ENCODE measurements around the gene NTRK3. TPM values are rescaled to one million over a fixed set of nuclear protein-coding genes. Genes with fewer than 3 reads are reported as not detected.

The NTRK3 gene
- total and polyA plus RNA-seq, 3 donors from 2014 or later, result 10.7 to 40.6 (median 24.6) TPM

DNA sequence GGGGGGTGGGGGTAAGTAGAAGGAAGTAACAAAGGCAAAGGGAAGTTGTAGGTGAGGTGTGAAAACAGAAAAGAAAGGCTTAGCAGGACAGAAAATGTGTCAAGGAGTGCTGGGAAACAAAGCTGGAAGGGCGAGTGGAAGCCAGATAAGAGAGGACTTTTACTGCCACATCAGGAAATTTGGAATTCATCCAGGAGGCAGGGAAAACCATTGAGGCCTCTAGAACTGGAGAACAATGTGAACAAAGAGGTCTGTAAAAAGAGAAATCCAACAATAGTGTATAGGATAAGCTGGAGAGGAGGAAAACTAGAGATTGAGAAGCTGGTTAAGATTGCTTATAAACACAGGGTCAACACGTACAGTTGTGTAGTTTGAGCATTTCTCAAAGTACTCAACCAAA lies 116.6 kb downstream of the NTRK3 start:
- H3K36me3 ChIP-seq (ENCODE audit: low read depth, missing control alignments), result no peaks in the 10 kb centered on the region
- intact Hi-C loops (cut with DNase I; ENCODE audit: low total_unique reads), result no loop called here
- 65 to 66% methylated on average over 2 of the region's 2 CpGs for WGBS, 2 donors
- no peaks in the 10 kb centered on the region for H3K27me3 ChIP-seq
- no peak overlapping the region for H3K27ac ChIP-seq
- TF ChIP-seq POLR2A (IDR thresholded peaks at IDR 0.05), result no peak
- TF ChIP-seq, protein P1, sequence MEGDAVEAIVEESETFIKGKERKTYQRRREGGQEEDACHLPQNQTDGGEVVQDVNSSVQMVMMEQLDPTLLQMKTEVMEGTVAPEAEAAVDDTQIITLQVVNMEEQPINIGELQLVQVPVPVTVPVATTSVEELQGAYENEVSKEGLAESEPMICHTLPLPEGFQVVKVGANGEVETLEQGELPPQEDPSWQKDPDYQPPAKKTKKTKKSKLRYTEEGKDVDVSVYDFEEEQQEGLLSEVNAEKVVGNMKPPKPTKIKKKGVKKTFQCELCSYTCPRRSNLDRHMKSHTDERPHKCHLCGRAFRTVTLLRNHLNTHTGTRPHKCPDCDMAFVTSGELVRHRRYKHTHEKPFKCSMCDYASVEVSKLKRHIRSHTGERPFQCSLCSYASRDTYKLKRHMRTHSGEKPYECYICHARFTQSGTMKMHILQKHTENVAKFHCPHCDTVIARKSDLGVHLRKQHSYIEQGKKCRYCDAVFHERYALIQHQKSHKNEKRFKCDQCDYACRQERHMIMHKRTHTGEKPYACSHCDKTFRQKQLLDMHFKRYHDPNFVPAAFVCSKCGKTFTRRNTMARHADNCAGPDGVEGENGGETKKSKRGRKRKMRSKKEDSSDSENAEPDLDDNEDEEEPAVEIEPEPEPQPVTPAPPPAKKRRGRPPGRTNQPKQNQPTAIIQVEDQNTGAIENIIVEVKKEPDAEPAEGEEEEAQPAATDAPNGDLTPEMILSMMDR (IDR thresholded peaks at IDR 0.05), result no peak
- H3K4me1 ChIP-seq, result no peaks in the 10 kb centered on the region
- no peaks in the 10 kb centered on the region for H3K9me3 ChIP-seq
- H3K4me3 ChIP-seq, result no peak overlapping the region
- DNase-seq, result no peak

DNA sequence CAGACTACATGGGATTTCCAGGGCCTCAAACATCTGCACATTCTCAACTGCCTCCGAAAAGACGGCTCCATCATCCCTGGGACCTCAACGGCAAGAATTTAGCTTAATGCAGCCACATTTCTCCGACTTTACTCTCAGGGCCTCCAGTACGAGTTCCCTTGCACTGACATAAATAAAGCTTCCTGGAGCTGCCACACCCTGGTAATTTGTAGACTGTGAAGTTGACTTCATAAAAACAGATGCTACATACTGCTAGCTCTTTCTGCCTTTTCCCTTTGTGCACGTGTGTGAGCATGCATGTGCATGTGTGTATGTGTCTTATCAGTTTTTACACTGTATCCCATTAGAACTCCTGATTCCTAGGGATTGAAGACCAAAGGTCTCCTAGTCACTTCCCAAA lies 122.7 kb downstream of the NTRK3 start:
- TF ChIP-seq POLR2A (IDR thresholded peaks at IDR 0.05), result no peak
- TF ChIP-seq, protein P1 (IDR thresholded peaks at IDR 0.05), result no peak
- Histone ChIP-seq H3K27me3 (no peaks in the 10 kb centered on the region), H3K27ac (no peak overlapping the region), H3K9me3 (no peaks in the 10 kb centered on the region), H3K36me3 (ENCODE audit: low read depth, missing control alignments) (no peaks in the 10 kb centered on the region), H3K4me3 (no peak overlapping the region), H3K4me1 (no peaks in the 10 kb centered on the region)
- 85 to 87% methylated on average over 6 of the region's 6 CpGs for WGBS, 2 donors
- no peak for DNase-seq
- intact Hi-C loops (cut with DNase I; ENCODE audit: low total_unique reads), result no loop called here

DNA sequence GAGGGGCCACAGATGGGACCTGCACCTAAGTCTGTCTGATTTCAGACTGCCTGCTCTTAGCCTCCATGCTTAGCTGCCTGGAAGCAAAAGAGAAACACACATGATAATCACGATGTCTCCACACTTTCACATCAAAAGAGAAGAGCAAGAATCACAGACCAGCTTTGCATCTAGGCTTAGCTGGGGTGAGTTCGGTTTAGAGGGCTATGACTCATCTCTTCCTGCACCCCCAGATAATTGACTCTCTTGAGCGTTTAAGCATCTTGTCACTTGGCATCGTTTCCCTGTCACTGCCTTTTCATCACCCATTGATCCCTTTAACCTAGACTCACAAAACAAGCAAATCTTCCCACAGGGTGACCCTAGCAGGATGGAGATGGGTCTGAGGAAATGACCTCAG lies 124.0 kb downstream of the NTRK3 start:
- no peak for TF ChIP-seq POLR2A (IDR thresholded peaks at IDR 0.05)
- TF ChIP-seq, protein P1 (IDR thresholded peaks at IDR 0.05), result no peak
- H3K9me3 ChIP-seq, result no peaks in the 10 kb centered on the region
- H3K27me3 ChIP-seq, result no peaks in the 10 kb centered on the region
- no peak overlapping the region for H3K27ac ChIP-seq
- intact Hi-C loops (cut with DNase I; ENCODE audit: low total_unique reads), result no loop called here
- no peak overlapping the region for H3K4me3 ChIP-seq
- no peak for DNase-seq
- no peaks in the 10 kb centered on the region for H3K36me3 ChIP-seq (ENCODE audit: low read depth, missing control alignments)
- H3K4me1 ChIP-seq, result no peaks in the 10 kb centered on the region
- WGBS, 2 donors, result 72 to 83% methylated on average over 4 of the region's 4 CpGs

DNA sequence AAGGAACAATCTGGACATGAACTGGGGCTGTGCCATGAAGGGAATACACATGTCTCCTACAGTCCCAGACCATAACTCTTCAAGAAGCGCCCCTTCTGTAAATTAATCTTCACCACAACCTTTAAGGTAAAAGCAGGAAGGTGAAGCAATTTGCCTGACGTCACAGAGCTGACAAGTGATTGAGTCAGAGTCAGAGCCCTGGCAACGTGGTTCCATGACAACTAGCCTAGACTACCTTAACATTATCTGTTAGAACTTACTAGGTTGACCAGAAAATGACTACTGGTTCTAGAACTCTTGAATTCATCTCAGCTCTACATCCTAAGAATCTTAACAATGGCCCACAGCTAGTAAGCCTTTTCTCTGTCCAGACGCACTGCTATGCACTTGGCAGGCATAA lies 124.6 kb downstream of the NTRK3 start:
- no peak overlapping the region for H3K4me3 ChIP-seq
- H3K9me3 ChIP-seq, result no peaks in the 10 kb centered on the region
- H3K36me3 ChIP-seq (ENCODE audit: low read depth, missing control alignments), result no peaks in the 10 kb centered on the region
- no peaks in the 10 kb centered on the region for H3K4me1 ChIP-seq
- no peaks in the 10 kb centered on the region for H3K27me3 ChIP-seq
- WGBS, 2 donors, result 82 to 83% methylated on average over 4 of the region's 4 CpGs
- no peak overlapping the region for H3K27ac ChIP-seq
- TF ChIP-seq POLR2A (IDR thresholded peaks at IDR 0.05), result no peak
- TF ChIP-seq, protein P1 (IDR thresholded peaks at IDR 0.05), result no peak
- DNase-seq, result no peak
- intact Hi-C loops (cut with DNase I; ENCODE audit: low total_unique reads), result no loop called here

DNA sequence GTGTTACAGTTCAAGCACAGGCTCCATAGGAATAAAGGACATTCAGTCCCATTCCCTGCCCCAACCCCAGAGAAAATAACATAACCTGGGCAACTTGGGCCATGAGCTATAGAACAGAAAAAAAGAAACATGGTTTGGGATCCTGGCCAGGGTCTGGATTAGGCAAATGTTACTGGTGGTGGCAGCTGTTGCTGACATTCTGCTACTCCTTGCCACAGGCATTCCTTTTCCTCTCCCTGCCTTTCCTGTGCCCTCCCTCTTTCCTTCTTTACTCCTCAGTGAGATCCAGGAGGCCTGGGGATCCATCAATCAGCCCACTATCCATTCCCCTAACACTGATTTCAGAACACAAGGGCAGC lies 129.1 kb downstream of the NTRK3 start:
- Histone ChIP-seq H3K36me3 (ENCODE audit: low read depth, missing control alignments) (no peaks in the 10 kb centered on the region), H3K27ac (no peak overlapping the region), H3K9me3 (no peaks in the 10 kb centered on the region), H3K4me1 (no peaks in the 10 kb centered on the region), H3K4me3 (no peak overlapping the region), H3K27me3 (no peaks in the 10 kb centered on the region)
- no peak for DNase-seq
- TF ChIP-seq, protein P1 (IDR thresholded peaks at IDR 0.05), result no peak
- no peak for TF ChIP-seq POLR2A (IDR thresholded peaks at IDR 0.05)
- intact Hi-C loops (cut with DNase I; ENCODE audit: low total_unique reads), result no loop called here

Measured in testis (tissue), 3 donors.